ENCODE results near the gene ZNF787.

The ZNF787 gene

DNA sequence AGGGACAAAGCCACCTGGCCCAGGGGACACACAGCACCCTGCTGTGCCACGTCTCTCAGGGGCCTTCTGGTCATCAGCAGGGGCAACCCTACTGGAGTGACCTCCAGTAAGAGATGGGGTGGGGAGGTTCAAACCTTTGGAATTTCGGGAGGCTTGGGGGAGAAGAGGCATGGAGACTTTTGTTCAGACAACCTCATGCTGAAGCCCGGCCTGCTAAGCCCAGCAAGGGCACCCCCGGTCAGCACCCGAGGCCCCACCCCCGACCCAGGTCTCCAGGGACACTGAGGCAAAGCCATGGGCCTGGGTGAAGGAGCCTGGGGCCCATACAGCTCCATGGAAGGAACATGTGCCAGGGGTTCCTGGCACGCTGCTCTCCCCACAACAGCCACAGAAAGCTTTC is 23.3 kb downstream of the ZNF787 start:
- peaks cover 7% of the 10 kb centered on the region; the same call in 1 of the 2 replicates for H3K79me2 ChIP-seq (ENCODE audit: insufficient read depth, low read depth)
- H3K9ac ChIP-seq: no peak overlapping the region
- no peaks in the 10 kb centered on the region for H3K4me1 ChIP-seq (ENCODE audit: low read depth, poor library complexity, severe bottlenecking)
- H3K27me3 ChIP-seq (ENCODE audit: insufficient read depth, low read depth): no peaks in the 10 kb centered on the region
- H3K4me2 ChIP-seq: no peak overlapping the region
- peaks cover 3% of the 10 kb centered on the region; the same call in 1 of the 2 replicates for H3K36me3 ChIP-seq (ENCODE audit: insufficient read depth)
- no peak overlapping the region for H3K4me3 ChIP-seq (IDR thresholded peaks at IDR 0.05; ENCODE audit: insufficient read depth, low read depth, low read length)
- no peak overlapping the region for H2AFZ ChIP-seq (ENCODE audit: low read depth)
- TF ChIP-seq, protein P1, sequence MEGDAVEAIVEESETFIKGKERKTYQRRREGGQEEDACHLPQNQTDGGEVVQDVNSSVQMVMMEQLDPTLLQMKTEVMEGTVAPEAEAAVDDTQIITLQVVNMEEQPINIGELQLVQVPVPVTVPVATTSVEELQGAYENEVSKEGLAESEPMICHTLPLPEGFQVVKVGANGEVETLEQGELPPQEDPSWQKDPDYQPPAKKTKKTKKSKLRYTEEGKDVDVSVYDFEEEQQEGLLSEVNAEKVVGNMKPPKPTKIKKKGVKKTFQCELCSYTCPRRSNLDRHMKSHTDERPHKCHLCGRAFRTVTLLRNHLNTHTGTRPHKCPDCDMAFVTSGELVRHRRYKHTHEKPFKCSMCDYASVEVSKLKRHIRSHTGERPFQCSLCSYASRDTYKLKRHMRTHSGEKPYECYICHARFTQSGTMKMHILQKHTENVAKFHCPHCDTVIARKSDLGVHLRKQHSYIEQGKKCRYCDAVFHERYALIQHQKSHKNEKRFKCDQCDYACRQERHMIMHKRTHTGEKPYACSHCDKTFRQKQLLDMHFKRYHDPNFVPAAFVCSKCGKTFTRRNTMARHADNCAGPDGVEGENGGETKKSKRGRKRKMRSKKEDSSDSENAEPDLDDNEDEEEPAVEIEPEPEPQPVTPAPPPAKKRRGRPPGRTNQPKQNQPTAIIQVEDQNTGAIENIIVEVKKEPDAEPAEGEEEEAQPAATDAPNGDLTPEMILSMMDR (conservative IDR thresholded peaks at IDR 0.05; ENCODE audit: low read depth, low read length): no peak
- H4K20me1 ChIP-seq (ENCODE audit: insufficient read depth): no peaks in the 10 kb centered on the region
- no peak overlapping the region for H3K27ac ChIP-seq

DNA sequence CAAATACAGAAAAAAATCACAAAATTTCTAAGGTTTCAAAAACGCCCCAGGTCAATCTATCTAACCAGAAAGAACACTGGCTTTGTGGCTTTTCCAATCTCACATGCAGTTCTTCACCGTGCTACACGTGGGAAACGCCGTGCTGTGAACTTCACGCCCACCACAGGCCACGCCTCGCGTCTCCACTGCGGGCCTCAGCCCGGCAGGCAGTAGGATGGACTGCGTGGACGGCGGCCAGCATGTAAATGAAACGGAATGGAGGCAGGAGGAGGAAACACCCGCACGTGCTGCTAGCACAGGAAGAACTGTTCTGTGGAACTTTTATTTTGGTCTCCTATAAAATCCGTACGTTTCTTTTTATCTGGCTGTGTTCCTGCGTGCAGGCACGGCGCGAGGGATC is 23.8 kb downstream of the ZNF787 start:
- no peak overlapping the region for H2AFZ ChIP-seq (ENCODE audit: low read depth)
- H3K4me3 ChIP-seq (IDR thresholded peaks at IDR 0.05; ENCODE audit: insufficient read depth, low read depth, low read length): no peak overlapping the region
- H3K79me2 ChIP-seq (ENCODE audit: insufficient read depth, low read depth): peaks cover 3% of the 10 kb centered on the region; the same call in 1 of the 2 replicates
- H3K4me1 ChIP-seq (ENCODE audit: low read depth, poor library complexity, severe bottlenecking): peaks cover 3% of the 10 kb centered on the region
- H3K36me3 ChIP-seq (ENCODE audit: insufficient read depth): peaks cover 3% of the 10 kb centered on the region; the same call in 1 of the 2 replicates
- no peak overlapping the region for H3K27ac ChIP-seq
- no peak overlapping the region for H3K9ac ChIP-seq
- H4K20me1 ChIP-seq (ENCODE audit: insufficient read depth): no peaks in the 10 kb centered on the region
- no peaks in the 10 kb centered on the region for H3K27me3 ChIP-seq (ENCODE audit: insufficient read depth, low read depth)
- no peak overlapping the region for H3K4me2 ChIP-seq
- TF ChIP-seq, protein P1 (conservative IDR thresholded peaks at IDR 0.05; ENCODE audit: low read depth, low read length): no peak

DNA sequence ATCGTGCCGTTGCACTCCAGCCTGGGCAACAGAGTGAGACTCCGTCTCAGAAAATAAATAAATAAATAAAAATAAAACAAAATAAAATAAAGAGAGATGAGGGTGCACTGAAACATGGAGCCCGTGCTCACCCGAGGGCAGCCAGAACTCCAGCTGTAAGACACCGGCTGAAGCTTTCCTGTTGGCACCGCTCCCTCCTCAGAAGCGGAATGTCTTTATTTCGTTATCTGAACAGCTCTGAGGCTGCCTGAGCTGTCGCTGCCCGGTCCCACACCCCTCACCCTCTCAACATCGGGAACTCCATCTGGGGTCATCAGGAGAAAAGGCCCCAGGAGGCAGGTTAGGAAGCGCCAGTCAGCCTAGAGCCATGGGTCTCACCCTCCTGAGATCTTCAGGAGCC is 24.4 kb downstream of the ZNF787 start:
- TF ChIP-seq, protein P1 (conservative IDR thresholded peaks at IDR 0.05; ENCODE audit: low read depth, low read length): no peak
- no peak overlapping the region for H3K9ac ChIP-seq
- H3K27ac ChIP-seq: no peak overlapping the region
- peaks cover 8% of the 10 kb centered on the region for H3K4me1 ChIP-seq (ENCODE audit: low read depth, poor library complexity, severe bottlenecking)
- H3K27me3 ChIP-seq (ENCODE audit: insufficient read depth, low read depth): no peaks in the 10 kb centered on the region
- no peak overlapping the region for H2AFZ ChIP-seq (ENCODE audit: low read depth)
- no peaks in the 10 kb centered on the region; the same call in 1 of the 2 replicates for H3K79me2 ChIP-seq (ENCODE audit: insufficient read depth, low read depth)
- no peak overlapping the region for H3K4me2 ChIP-seq
- H4K20me1 ChIP-seq (ENCODE audit: insufficient read depth): no peaks in the 10 kb centered on the region
- no peak overlapping the region for H3K4me3 ChIP-seq (IDR thresholded peaks at IDR 0.05; ENCODE audit: insufficient read depth, low read depth, low read length)
- H3K36me3 ChIP-seq (ENCODE audit: insufficient read depth): peaks cover 3% of the 10 kb centered on the region; the same call in 1 of the 2 replicates

DNA sequence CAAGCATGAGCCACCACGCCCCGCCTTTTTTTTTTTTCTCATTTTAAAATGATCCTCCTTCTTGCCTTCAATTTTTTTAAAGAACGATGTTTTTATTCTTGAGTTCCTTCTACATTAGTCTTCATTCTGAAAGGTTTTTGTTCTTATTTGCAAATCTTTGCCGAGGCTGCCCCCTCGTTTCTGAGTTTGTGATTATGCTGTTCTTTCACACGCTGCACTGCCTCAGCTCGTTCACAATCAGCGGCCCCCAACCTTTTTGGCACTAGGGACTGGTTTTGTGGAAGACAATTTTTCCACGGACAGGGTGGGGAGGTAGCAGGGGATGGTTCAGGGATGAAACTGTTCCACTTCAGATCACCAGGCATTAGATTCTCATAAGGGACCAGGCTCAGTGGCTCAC is 26.6 kb downstream of the ZNF787 start:
- no peaks in the 10 kb centered on the region for H3K27me3 ChIP-seq (ENCODE audit: insufficient read depth, low read depth)
- no peak overlapping the region for H3K27ac ChIP-seq
- TF ChIP-seq, protein P1 (conservative IDR thresholded peaks at IDR 0.05; ENCODE audit: low read depth, low read length): no peak
- no peak overlapping the region for H3K4me3 ChIP-seq (IDR thresholded peaks at IDR 0.05; ENCODE audit: insufficient read depth, low read depth, low read length)
- peaks cover 18% of the 10 kb centered on the region for H3K79me2 ChIP-seq (ENCODE audit: insufficient read depth, low read depth)
- peaks cover 3% of the 10 kb centered on the region; the same call in 1 of the 2 replicates for H4K20me1 ChIP-seq (ENCODE audit: insufficient read depth)
- no peak overlapping the region for H3K4me2 ChIP-seq
- no peak overlapping the region for H2AFZ ChIP-seq (ENCODE audit: low read depth)
- H3K36me3 ChIP-seq (ENCODE audit: insufficient read depth): no peaks in the 10 kb centered on the region
- H3K9ac ChIP-seq: no peak overlapping the region
- H3K4me1 ChIP-seq (ENCODE audit: low read depth, poor library complexity, severe bottlenecking): peaks cover 21% of the 10 kb centered on the region
